Liver (tissue), 9 donors: ENCODE measurements around the gene LENEP. TPM values are rescaled to one million over a fixed set of nuclear protein-coding genes. Genes with fewer than 3 reads are reported as not detected.

ENCODE experiments used
- DNase-seq: peaks from one replicate; pipeline ENCODE4 v3.0.0-alpha.2; 2017; ENCODE audit warnings: low spot score
- H3K27ac ChIP-seq, 2 donors: one replicate each; pipeline ENCODE4 v1.7.0; 2013; ENCODE audit warnings: inconsistent platforms in 2 of 2, low read length in 2 of 2, control low read depth in 1 of 2, low read depth in 1 of 2, mild to moderate bottlenecking in 1 of 2
- H3K27me3 ChIP-seq, 4 donors: one replicate each; pipeline versions ENCODE4 v1.6.1 to v1.7.0; 2013; ENCODE audit warnings: low read length in 3 of 4, inconsistent platforms in 1 of 4, mild to moderate bottlenecking in 1 of 4, moderate library complexity in 1 of 4; ENCODE audit not compliant: control insufficient read depth in 4 of 4, insufficient read depth in 4 of 4
- H3K36me3 ChIP-seq, 4 donors: one replicate each; pipeline versions ENCODE4 v1.6.1 to v1.7.0; 2013; ENCODE audit warnings: low read length in 3 of 4, mild to moderate bottlenecking in 3 of 4, low read depth in 1 of 4, moderate library complexity in 1 of 4; ENCODE audit not compliant: control insufficient read depth in 4 of 4, insufficient read depth in 3 of 4
- H3K4me1 ChIP-seq, 4 donors: one replicate each; pipeline versions ENCODE4 v1.6.1 to v1.7.0; 2013; ENCODE audit warnings: low read length in 3 of 4, mild to moderate bottlenecking in 3 of 4, moderate library complexity in 1 of 4; ENCODE audit not compliant: control insufficient read depth in 4 of 4, insufficient read depth in 4 of 4
- H3K4me3 ChIP-seq, 3 donors: one replicate each; pipeline versions ENCODE4 v1.6.1 to v1.7.0; 2013; ENCODE audit warnings: low read length in 3 of 3, control low read depth in 1 of 3, low read depth in 1 of 3, mild to moderate bottlenecking in 1 of 3
- H3K9ac ChIP-seq, 2 donors: one replicate each; pipeline ENCODE4 v1.7.0; 2013; ENCODE audit warnings: low read length in 2 of 2, mild to moderate bottlenecking in 2 of 2, moderate library complexity in 2 of 2, control low read depth in 1 of 2, low read depth in 1 of 2
- H3K9me3 ChIP-seq, 4 donors: one replicate each; pipeline versions ENCODE4 v1.6.1 to v1.7.0; 2013; ENCODE audit warnings: low read length in 3 of 4; ENCODE audit not compliant: control insufficient read depth in 4 of 4
- EGR1 ChIP-seq, 2 donors: IDR thresholded peaks; 2 replicates each; pipeline ENCODE4 v1.6.1; 2016 to 2018; ENCODE audit warnings: antibody characterized with exemption in 2 of 2, low read depth in 2 of 2
- FOXA2 ChIP-seq: IDR thresholded peaks from 2 replicates; pipeline ENCODE4 v1.6.1; 2016; ENCODE audit warnings: antibody characterized with exemption
- HNF4A ChIP-seq, 2 donors: conservative IDR thresholded peaks; 2 replicates each; pipeline ENCODE4 v1.6.1; 2016; ENCODE audit warnings: antibody characterized with exemption in 2 of 2, mild to moderate bottlenecking in 2 of 2
- JUND ChIP-seq, 2 donors: IDR thresholded peaks; 2 replicates each; pipeline ENCODE4 v1.6.1; 2016; ENCODE audit warnings: antibody characterized with exemption in 2 of 2
- RAD21 ChIP-seq, 2 donors: IDR thresholded peaks; 2 replicates each; pipeline ENCODE4 v1.6.1; 2016; ENCODE audit warnings: antibody characterized with exemption in 2 of 2, mild to moderate bottlenecking in 2 of 2
- RXRA ChIP-seq, 2 donors: IDR thresholded peaks; 2 replicates each; pipeline ENCODE4 v1.6.1; 2017 to 2018; ENCODE audit warnings: antibody characterized with exemption in 2 of 2, mild to moderate bottlenecking in 1 of 2
- SP1 ChIP-seq: IDR thresholded peaks from 2 replicates; pipeline ENCODE4 v1.6.1; 2018; ENCODE audit warnings: antibody characterized with exemption, mild to moderate bottlenecking
- TAF1 ChIP-seq: conservative IDR thresholded peaks from 2 replicates; pipeline ENCODE4 v1.6.1; 2016; ENCODE audit warnings: antibody characterized with exemption, mild to moderate bottlenecking
- YY1 ChIP-seq: IDR thresholded peaks from 2 replicates; pipeline ENCODE4 v1.6.1; 2016; ENCODE audit warnings: antibody characterized with exemption, mild to moderate bottlenecking
- WGBS: extraction: QIAGEN DNeasy Blood & Tissue Kit; methylation state at CpG from one replicate; pipeline ENCODE4 v1.1.7; 2013; 5-methylcytosine and 5-hydroxymethylcytosine counted together
- polyA plus RNA-seq, 2 donors: library from polyadenylated mRNA; stranded (reverse) in 1 of 2; unstranded in 1 of 2; fragments of 200-250 nt in 1 of 2; fragments of >200 nt in 1 of 2; fragmentation: Nextera tagmentation in 1 of 2; extraction: Ambion mirVana in 1 of 2; gene quantifications; one replicate each; pipeline versions ENCODE4 v1.2.1 to v1.2.3, GENCODE V29; 2013 to 2015
- total RNA-seq, 2 donors: library from RNA; depleted of rRNA; stranded (reverse); fragments of >200 nt; gene quantifications; one replicate each; pipeline ENCODE4 v1.2.3, GENCODE V29; 2014
- TF ChIP-seq, protein P1 (sequence below): IDR thresholded peaks from 2 replicates; pipeline ENCODE4 v1.6.1; 2016; ENCODE audit warnings: antibody characterized with exemption
- TF ChIP-seq, protein P2 (sequence below): fragments of 150-350 bp; IDR thresholded peaks from 2 replicates; pipeline ENCODE4 v1.5.1; 2017; ENCODE audit warnings: improper control_type of control experiment, low read depth, low read length; ENCODE audit not compliant: missing input control
- TF ChIP-seq, protein P3 (sequence below): IDR thresholded peaks from 2 replicates; pipeline ENCODE4 v1.6.1; 2016; ENCODE audit warnings: antibody characterized with exemption
- TF ChIP-seq, protein P4 (sequence below): IDR thresholded peaks from 2 replicates; pipeline ENCODE4 v1.6.1; 2016; ENCODE audit warnings: antibody characterized with exemption, mild to moderate bottlenecking
- donor health status: healthy.
- donor health status: healthy.
- donor health status: healthy.
- donor health status: healthy.
- donor health status: healthy.

LENEP gene
- total and polyA plus RNA-seq, 4 donors: 0.42 TPM; not detected in 3

DNA sequence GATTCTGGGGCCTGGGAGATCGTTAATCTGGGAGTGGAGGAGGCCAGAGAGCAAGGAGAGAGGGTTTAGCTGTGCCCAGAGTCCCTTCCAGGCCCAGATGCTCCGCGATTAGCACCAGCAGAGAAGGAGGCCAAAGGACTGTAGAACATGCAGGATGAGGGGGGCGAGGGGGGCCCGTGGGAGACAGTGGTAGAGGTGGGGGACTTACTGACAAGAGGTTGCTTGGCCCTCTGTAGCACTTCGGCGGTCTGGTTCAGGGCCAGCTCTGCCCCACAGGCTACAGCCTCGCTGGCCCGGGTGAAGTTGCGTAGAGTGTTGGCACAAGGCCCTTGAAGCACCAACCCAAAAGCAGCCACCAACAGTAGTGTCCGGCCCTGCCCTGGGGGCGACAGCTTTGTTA lies 39.5 kb downstream of the LENEP start:
- Histone ChIP-seq H3K27ac (no peak overlapping the region), H3K9ac (no peak overlapping the region), H3K9me3 (no peaks in the 10 kb centered on the region), H3K27me3 (no peaks in the 10 kb centered on the region), H3K4me1 (peaks cover 0 to under 1% (median 0%) of the 10 kb centered on the region in 4 donors), H3K4me3 (no peak overlapping the region), H3K36me3 (no peaks in the 10 kb centered on the region)
- no peak for DNase-seq
- TF ChIP-seq RAD21 (IDR thresholded peaks at IDR 0.05): no peak
- no peak for TF ChIP-seq FOXA2
- TF ChIP-seq, protein P1, sequence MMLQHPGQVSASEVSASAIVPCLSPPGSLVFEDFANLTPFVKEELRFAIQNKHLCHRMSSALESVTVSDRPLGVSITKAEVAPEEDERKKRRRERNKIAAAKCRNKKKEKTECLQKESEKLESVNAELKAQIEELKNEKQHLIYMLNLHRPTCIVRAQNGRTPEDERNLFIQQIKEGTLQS: no peak
- TF ChIP-seq, protein P2, sequence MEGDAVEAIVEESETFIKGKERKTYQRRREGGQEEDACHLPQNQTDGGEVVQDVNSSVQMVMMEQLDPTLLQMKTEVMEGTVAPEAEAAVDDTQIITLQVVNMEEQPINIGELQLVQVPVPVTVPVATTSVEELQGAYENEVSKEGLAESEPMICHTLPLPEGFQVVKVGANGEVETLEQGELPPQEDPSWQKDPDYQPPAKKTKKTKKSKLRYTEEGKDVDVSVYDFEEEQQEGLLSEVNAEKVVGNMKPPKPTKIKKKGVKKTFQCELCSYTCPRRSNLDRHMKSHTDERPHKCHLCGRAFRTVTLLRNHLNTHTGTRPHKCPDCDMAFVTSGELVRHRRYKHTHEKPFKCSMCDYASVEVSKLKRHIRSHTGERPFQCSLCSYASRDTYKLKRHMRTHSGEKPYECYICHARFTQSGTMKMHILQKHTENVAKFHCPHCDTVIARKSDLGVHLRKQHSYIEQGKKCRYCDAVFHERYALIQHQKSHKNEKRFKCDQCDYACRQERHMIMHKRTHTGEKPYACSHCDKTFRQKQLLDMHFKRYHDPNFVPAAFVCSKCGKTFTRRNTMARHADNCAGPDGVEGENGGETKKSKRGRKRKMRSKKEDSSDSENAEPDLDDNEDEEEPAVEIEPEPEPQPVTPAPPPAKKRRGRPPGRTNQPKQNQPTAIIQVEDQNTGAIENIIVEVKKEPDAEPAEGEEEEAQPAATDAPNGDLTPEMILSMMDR: no peak
- no peak for TF ChIP-seq SP1
- no peak for TF ChIP-seq RXRA (IDR thresholded peaks at IDR 0.05)
- no peak for TF ChIP-seq JUND (IDR thresholded peaks at IDR 0.05)
- 95% methylated on average over 12 of the region's 12 CpGs for WGBS

DNA sequence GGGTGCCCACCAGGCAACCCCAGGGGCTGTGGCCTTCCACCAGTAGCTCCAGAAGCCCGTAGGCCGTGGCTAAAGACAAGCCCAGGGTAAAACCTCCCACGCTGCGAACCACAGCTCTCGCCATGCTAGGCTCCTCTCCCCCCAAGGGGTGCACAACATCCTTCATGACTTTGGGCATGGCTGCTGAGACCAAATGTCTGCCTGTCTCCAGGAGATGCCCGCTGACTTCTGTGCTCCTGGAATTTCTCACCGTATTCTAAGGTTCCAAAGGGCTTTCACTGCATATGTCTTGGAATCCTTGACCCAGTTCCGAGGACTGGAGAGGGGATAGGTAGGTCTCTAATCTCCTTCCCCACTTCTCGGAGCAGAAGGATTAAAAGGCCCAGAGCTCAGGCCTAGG lies 40.1 kb downstream of the LENEP start, which contains the start of the genes DCST1 and DCST2:
TSS of gene DCST1 (plus strand) at position 301 of the 400 bp plus-strand sequence. CDS start 213 bp downstream, outside the sequence.
TSS of gene DCST2 (minus strand) at position 258 of the 400 bp plus-strand sequence. CDS start at position 178, 80 bp downstream.
- Histone ChIP-seq H3K9me3 (no peaks in the 10 kb centered on the region), H3K4me3 (no peak within 1 kb of the TSS), H3K27me3 (no peaks in the 10 kb centered on the region), H3K4me1 (peaks cover 0 to 7% (median 2%) of the 10 kb centered on the region in 4 donors), H3K36me3 (no peaks in the 10 kb centered on the region), H3K9ac (no peak within 1 kb of the TSS), H3K27ac (no peak within 1 kb of the TSS)
- no peak for DNase-seq
- WGBS: 95% methylated on average over 9 of the region's 9 CpGs
- TF ChIP-seq, protein P3, sequence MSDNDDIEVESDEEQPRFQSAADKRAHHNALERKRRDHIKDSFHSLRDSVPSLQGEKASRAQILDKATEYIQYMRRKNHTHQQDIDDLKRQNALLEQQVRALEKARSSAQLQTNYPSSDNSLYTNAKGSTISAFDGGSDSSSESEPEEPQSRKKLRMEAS: no peak
- TF ChIP-seq HNF4A (conservative IDR thresholded peaks at IDR 0.05): no peak
- TF ChIP-seq YY1: no peak

DNA sequence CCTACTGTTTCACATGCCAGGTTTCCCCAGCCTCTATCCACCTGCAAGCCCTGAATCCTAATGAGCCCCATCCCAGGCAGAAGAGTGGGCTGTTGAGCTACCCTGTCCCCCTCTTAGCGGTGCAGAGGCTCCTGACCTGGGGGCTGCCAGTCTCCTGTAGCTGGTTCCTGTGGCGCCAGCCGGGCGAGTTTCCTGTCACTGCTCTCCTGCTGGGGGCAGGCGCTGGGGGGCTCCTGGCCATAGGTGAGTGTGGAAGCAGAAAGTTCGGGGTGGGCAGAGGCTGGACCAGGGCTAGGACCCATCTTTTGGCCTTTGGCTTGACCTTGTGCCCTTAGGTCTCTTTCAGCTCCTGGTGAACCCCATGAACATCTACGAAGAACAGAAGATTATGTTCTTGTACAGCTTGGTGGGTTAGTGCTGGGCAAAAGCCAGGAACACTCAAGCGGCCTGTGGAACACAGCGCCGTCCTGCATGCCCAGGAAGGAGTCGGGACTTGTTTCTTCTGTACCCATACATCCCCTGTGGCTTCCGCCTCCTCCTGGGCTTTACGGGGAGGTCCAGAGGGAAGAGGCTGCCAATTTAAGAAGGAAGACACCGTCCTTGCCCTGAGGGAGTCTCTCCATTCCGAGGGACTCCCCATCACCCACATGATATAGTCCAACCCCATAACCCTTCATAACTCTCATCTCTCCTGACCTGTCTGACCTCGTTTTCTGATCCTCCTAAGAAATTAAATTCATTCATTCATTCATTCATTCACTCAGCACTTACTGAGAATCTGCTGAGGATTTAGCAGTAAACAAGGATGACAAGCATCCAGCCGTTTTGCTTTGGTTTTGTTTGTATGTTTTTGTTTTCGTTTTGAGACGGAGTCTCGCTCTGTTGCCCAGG lies 41.2 kb downstream of the LENEP start:
- no peaks in the 10 kb centered on the region for H3K36me3 ChIP-seq
- WGBS: 92% methylated on average over 20 of the region's 20 CpGs
- DNase-seq: no peak

More for the DNA sequence above, 41.2 kb downstream of the LENEP start:
- no peak overlapping the region for H3K27ac ChIP-seq
- peaks cover 5 to 17% (median 12%) of the 10 kb centered on the region in 4 donors for H3K4me1 ChIP-seq
- no peaks in the 10 kb centered on the region for H3K9me3 ChIP-seq
- no peak for TF ChIP-seq YY1
- TF ChIP-seq RAD21 (IDR thresholded peaks at IDR 0.05): no peak
- TF ChIP-seq, protein P4, sequence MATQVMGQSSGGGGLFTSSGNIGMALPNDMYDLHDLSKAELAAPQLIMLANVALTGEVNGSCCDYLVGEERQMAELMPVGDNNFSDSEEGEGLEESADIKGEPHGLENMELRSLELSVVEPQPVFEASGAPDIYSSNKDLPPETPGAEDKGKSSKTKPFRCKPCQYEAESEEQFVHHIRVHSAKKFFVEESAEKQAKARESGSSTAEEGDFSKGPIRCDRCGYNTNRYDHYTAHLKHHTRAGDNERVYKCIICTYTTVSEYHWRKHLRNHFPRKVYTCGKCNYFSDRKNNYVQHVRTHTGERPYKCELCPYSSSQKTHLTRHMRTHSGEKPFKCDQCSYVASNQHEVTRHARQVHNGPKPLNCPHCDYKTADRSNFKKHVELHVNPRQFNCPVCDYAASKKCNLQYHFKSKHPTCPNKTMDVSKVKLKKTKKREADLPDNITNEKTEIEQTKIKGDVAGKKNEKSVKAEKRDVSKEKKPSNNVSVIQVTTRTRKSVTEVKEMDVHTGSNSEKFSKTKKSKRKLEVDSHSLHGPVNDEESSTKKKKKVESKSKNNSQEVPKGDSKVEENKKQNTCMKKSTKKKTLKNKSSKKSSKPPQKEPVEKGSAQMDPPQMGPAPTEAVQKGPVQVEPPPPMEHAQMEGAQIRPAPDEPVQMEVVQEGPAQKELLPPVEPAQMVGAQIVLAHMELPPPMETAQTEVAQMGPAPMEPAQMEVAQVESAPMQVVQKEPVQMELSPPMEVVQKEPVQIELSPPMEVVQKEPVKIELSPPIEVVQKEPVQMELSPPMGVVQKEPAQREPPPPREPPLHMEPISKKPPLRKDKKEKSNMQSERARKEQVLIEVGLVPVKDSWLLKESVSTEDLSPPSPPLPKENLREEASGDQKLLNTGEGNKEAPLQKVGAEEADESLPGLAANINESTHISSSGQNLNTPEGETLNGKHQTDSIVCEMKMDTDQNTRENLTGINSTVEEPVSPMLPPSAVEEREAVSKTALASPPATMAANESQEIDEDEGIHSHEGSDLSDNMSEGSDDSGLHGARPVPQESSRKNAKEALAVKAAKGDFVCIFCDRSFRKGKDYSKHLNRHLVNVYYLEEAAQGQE: no peak
- TF ChIP-seq HNF4A (conservative IDR thresholded peaks at IDR 0.05): no peak
- TF ChIP-seq TAF1: no peak
- no peak for TF ChIP-seq EGR1 (IDR thresholded peaks at IDR 0.05; ENCODE audit: low read depth in 2 of 2)
- no peak overlapping the region for H3K9ac ChIP-seq
- H3K27me3 ChIP-seq: no peaks in the 10 kb centered on the region
- H3K4me3 ChIP-seq: no peak overlapping the region
